D721Med (cell line): ENCODE data around the gene GPM6B.

ENCODE experiments used
- DNase-seq: peaks from one replicate; pipeline ENCODE4 v3.0.0; 2011; ENCODE audit warnings: low spot score; ENCODE audit not compliant: insufficient read length
- FAIRE-seq: peaks from 2 replicates; lab custom pipeline; 2011; peaks lifted over from hg19 to GRCh38; lab: Jason Lieb, UNC
- TF ChIP-seq, protein P1 (sequence below): IDR thresholded peaks from 2 replicates; pipeline ENCODE4 v1.5.1; 2012; ENCODE audit warnings: mild to moderate bottlenecking, control low read depth; ENCODE audit not compliant: insufficient read depth; ENCODE audit errors: missing control alignments

GPM6B gene, protein sequence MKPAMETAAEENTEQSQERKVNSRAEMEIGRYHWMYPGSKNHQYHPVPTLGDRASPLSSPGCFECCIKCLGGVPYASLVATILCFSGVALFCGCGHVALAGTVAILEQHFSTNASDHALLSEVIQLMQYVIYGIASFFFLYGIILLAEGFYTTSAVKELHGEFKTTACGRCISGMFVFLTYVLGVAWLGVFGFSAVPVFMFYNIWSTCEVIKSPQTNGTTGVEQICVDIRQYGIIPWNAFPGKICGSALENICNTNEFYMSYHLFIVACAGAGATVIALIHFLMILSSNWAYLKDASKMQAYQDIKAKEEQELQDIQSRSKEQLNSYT

DNA sequence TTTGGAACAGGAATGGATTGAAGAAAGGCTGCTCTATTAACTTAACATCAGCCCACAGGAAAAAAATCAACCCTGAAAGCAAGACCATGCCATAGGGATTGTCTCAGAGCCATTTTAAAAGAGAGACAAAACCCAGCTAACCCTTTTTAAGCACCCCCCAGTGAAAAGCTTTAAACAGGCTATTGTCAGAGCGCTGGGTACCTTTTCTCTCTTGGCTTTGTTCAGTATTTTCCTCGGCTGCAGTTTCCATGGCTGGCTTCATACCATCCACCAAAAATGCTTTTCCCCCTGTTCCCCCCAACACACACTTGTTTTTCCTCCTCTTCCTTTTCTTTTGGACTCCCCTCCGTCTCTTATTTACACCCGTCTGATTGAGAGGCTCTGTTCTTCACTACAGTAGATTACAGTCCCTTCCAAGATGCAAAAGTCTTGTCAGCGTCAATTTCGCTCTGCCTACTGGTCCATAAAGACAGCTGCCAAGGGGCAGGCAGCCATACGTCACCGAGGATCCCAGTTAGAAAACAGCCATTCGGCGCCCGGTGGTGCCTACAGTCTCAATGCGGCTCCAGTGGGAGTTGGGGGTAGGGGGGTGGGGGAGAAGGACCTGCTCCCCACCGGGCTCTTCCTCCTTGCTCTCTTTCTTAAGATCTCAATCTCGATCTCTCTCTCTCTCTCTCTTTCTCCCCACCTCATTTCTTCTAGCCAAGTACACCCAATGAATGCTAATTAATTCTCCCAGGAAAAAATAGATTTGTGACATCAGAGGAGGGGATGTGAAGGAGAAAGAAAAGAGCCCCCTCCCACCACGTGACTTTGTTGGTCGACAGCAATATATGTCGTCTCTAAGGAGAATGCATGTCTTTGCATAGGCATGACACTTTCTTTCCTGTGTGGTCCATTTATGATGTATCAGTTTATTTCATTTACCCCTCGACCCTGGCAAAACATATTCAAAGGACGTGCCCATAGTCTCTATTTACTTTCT is at the start of gene GPM6B:
Gene GPM6B, minus strand, starts transcription at position 451 of the 985 bp plus-strand sequence. Its CDS starts 189 bp downstream, at position 262.
- DNase-seq (no peak), FAIRE-seq (peak; percentile 61)
- TF ChIP-seq, protein P1, sequence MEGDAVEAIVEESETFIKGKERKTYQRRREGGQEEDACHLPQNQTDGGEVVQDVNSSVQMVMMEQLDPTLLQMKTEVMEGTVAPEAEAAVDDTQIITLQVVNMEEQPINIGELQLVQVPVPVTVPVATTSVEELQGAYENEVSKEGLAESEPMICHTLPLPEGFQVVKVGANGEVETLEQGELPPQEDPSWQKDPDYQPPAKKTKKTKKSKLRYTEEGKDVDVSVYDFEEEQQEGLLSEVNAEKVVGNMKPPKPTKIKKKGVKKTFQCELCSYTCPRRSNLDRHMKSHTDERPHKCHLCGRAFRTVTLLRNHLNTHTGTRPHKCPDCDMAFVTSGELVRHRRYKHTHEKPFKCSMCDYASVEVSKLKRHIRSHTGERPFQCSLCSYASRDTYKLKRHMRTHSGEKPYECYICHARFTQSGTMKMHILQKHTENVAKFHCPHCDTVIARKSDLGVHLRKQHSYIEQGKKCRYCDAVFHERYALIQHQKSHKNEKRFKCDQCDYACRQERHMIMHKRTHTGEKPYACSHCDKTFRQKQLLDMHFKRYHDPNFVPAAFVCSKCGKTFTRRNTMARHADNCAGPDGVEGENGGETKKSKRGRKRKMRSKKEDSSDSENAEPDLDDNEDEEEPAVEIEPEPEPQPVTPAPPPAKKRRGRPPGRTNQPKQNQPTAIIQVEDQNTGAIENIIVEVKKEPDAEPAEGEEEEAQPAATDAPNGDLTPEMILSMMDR: no peak

DNA sequence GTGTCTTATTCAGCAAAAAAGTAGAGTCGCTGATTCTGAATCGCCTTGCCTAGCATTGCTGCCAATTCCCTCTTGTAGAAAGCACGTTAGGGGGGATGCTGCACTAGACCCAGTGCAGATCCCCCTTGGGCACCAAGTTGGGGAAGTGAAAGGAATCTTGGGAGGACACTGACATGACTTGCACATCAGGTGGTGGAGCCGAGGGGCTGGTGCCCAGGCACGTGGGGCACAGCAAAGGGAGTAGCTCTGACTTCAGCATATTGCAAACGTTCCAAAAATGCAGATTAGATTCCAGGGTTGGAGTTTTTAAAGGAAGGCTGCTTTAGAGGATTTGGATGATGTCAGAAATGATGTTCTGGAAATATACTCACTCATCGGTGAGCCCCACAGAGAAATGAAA is 47.4 kb upstream of the GPM6B start:
- no peak for DNase-seq
- FAIRE-seq: no peak
- TF ChIP-seq, protein P1: no peak

DNA sequence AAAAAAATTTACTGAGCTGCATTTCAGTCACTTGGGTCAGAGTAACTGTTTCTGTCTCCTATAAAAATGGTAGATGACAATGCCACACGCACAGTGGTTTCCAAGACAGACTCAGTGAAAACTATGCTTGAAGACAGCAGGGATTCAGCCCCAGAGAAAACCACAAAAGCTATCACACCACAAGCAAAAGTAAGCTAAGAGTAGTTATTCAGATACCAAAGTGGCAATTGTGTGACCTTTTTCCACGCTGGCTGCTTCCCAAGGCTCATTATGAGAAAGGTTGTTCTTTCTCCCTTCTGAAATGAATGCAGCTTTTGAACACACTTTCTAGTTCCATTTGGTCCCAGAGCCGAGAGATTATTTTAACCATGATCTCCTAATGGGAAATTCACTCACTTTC is 46.4 kb upstream of the GPM6B start:
- FAIRE-seq: no peak
- no peak for DNase-seq
- TF ChIP-seq, protein P1: no peak

DNA sequence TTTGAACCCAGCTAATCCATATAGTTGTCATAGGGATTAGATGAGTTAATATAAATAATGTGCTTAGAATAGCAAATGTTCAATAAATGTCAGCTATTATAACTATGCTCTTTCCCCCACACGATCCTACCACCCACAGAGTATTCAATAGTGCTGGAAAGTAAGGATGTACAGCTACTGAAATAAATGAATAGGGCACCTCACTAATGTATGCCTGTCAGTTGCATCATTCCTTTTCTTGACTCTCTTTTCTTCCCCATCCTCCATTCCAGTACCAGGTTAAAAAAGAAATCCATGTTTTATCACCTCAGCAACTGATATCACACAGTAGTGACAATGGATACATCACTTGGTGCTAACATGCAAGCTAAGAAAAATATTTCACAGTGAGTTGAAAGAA is 42.8 kb upstream of the GPM6B start:
- TF ChIP-seq, protein P1: no peak
- no peak for DNase-seq
- FAIRE-seq: peak; percentile 29

DNA sequence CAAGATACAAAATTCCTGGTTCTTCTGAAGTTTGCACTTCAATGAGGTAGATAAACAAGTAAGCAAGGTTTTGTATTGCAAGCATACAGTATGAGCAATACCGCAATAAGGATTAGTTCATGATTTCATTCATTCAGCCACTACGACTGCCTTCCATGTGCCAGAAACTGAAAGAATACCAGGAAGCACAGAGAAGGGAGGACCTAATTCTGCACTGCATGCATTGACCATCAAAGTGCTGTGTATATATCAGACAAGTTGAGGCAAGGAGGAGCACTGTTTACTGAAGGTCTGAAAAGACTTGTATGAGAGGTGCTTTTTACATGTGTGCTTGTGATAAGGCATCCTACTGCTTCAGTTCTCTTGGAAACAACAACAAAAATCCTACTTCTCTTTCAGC is 40.9 kb upstream of the GPM6B start:
- FAIRE-seq (peak; percentile 60), DNase-seq (no peak)
- TF ChIP-seq, protein P1: no peak

DNA sequence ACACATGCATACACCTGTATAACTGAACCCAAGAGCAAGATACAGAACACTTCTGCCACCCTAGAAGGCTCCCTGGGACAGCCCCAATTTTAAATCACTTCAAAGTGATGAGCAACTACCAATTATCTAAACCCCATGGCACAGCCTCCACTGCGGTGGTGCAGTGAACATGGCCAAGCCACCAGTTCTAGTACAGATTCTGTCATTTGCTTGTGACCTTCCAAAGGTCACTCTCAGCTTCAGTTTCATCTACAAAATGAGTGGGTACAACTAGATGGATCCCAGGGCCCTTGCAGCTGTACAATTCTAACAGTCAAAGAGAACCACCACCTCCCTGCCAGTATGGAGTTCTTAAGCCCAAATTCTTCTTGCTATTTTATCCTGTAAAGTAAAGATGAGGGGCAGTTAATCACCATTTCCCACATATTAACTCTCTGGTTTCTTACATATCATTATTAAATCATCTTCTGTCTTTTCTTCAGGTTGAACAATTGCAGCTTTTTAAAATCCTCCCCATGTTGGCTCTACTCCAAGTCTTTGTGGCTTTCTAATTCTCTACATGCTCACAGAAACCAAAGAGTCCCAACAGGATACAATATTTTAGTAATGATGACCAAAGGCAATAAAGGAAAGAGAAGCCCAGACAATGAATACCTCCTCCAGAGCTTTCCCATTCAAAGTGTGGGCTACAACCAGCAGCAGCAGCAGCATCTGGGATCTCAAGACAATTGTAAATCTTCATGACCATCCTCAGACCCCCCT is 39.0 kb upstream of the GPM6B start:
- DNase-seq: no peak
- TF ChIP-seq, protein P1: no peak
- peak; percentile 56 for FAIRE-seq
